ENCODE data around the gene MYLK. TPM values are rescaled to one million over a fixed set of nuclear protein-coding genes. Genes with fewer than 3 reads are reported as not detected.

The MYLK gene
- total and polyA plus RNA-seq, 9 of the 15 experiments (the other 6 are each of a cell fraction or from before 2014, with no cell fraction given), result 0.11 to 0.53 (median 0.18) TPM; not detected in 2

DNA sequence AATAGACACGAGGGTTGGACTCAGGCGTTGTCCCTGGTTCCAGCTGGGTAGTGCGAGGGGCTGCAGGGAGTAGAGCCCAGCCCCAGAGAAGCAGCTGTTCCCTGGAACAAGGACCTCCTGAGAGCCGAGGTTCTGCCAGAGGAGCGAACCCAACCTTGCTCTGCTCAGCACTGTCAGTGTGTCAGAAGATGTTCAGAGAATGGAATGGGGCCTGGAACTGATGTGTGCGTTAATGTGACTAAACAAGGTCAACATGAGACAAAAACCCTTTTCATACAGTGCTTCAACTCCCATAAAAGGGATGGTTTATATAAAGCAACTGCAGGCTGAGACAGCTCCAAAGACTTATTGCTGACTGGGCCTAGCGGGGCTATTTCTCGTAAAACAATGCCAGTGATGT is 263.8 kb downstream of the MYLK start:
- in situ Hi-C loops (cut with MboI) (no loop called here), intact Hi-C loops (cut with micrococcal nuclease) (no loop called here)
- Histone ChIP-seq H3K27me3 (ENCODE audit: control insufficient read depth in 2 of 2, insufficient read depth in 2 of 2, low read length in 2 of 2) (peaks cover 0 to 5% of the 10 kb centered on the region in 2 experiments; a peak in 1 of 5 replicates), H3K9ac (ENCODE audit: insufficient read depth in 1 of 2, low read depth in 2 of 2, low read length in 2 of 2) (no peak overlapping the region), H2AFZ (ENCODE audit: low read depth, low read length) (no peak overlapping the region), H3K4me2 (ENCODE audit: insufficient read depth, low read length) (no peak overlapping the region), H3K79me2 (ENCODE audit: control insufficient read depth, insufficient read depth, low read length) (no peaks in the 10 kb centered on the region), H3K4me1 (replicated peaks in 1 of 2; ENCODE audit: control insufficient read depth in 2 of 2, insufficient read depth in 2 of 2, low read length in 2 of 2) (peaks cover 0 to 24% of the 10 kb centered on the region in 2 experiments; a peak in 4 of 5 replicates), H3K4me3 (no peak overlapping the region), H3K9me3 (replicated peaks; ENCODE audit: control insufficient read depth, insufficient read depth, low read depth, low read length) (no peaks in the 10 kb centered on the region), H3K9me1 (ENCODE audit: control insufficient read depth, insufficient read depth, low read length) (no peaks in the 10 kb centered on the region), H4K20me1 (replicated peaks; ENCODE audit: control insufficient read depth, insufficient read depth, low read length) (peaks cover 4% of the 10 kb centered on the region), H3K27ac (ENCODE audit: extremely low read depth, low read depth, low read length) (no peak overlapping the region), H3K36me3 (ENCODE audit: control insufficient read depth, insufficient read depth, low read length) (no peaks in the 10 kb centered on the region)
- no TSS peak for BruUV-seq (replicated peaks)
- ATAC-seq (no peak), DNase-seq (ENCODE audit: extremely low read depth in 1 of 4, low spot score in 3 of 4) (no peak), FAIRE-seq (no peak)
- WGBS (ENCODE audit: insufficient coverage, low coverage, missing lambda C conversion rate), result 67% methylated on average over 5 of the region's 8 CpGs
- ChIA-PET CTCF (ENCODE audit: low intra/inter-chr PET ratio) (no interaction called here), POLR2A (no interaction called here)
- TF ChIP-seq, protein P1, sequence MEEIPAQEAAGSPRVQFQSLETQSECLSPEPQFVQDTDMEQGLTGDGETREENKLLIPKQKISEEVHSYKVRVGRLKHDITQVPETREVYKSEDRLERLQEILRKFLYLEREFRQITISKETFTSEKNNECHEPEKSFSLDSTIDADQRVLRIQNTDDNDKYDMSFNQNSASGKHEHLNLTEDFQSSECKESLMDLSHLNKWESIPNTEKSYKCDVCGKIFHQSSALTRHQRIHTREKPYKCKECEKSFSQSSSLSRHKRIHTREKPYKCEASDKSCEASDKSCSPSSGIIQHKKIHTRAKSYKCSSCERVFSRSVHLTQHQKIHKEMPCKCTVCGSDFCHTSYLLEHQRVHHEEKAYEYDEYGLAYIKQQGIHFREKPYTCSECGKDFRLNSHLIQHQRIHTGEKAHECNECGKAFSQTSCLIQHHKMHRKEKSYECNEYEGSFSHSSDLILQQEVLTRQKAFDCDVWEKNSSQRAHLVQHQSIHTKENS (CRISPR knock-in tag; IDR thresholded peaks at IDR 0.05), result no peak
- TF ChIP-seq SLC30A9 (CRISPR knock-in tag; IDR thresholded peaks at IDR 0.05), result no peak
- TF ChIP-seq SMAD3 (CRISPR knock-in tag; conservative IDR thresholded peaks at IDR 0.05), result no peak
- no peak for TF ChIP-seq GTF2F1 (IDR thresholded peaks at IDR 0.05; ENCODE audit: low read depth, low read length)
- TF ChIP-seq DLX4 (CRISPR knock-in tag; IDR thresholded peaks at IDR 0.05), result no peak
- TF ChIP-seq, protein P2, sequence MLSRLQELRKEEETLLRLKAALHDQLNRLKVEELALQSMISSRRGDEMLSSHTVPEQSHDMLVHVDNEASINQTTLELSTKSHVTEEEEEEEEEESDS (CRISPR knock-in tag; IDR thresholded peaks at IDR 0.05), result no peak
- TF ChIP-seq MAZ (CRISPR knock-in tag; conservative IDR thresholded peaks at IDR 0.05 in 1 of 2, IDR thresholded peaks at IDR 0.05 in 1 of 2), result no peak
- no peak for TF ChIP-seq TEAD2 (tag; IDR thresholded peaks at IDR 0.05)
- no peak for TF ChIP-seq NCOA4 (IDR thresholded peaks at IDR 0.05; ENCODE audit: partially characterized antibody)
- TF ChIP-seq CBX5 (IDR thresholded peaks at IDR 0.05; ENCODE audit: borderline replicate concordance, low read depth), result no peak
- no peak for TF ChIP-seq IRF2 (CRISPR knock-in tag; IDR thresholded peaks at IDR 0.05)
- TF ChIP-seq AFF4 (CRISPR knock-in tag; IDR thresholded peaks at IDR 0.05), result no peak
- TF ChIP-seq PYGO2 (tag; IDR thresholded peaks at IDR 0.05), result no peak
- TF ChIP-seq MECOM (CRISPR knock-in tag; IDR thresholded peaks at IDR 0.05), result no peak
- TF ChIP-seq TEAD1 (CRISPR knock-in tag; IDR thresholded peaks at IDR 0.05), result no peak
- no peak for TF ChIP-seq NEUROD1 (IDR thresholded peaks at IDR 0.05; ENCODE audit: borderline replicate concordance, low read depth, low read length, partially characterized antibody)

Data from K562 (cell line).